ENCODE results near the gene DPM2. TPM values are rescaled to one million over a fixed set of nuclear protein-coding genes. Genes with fewer than 3 reads are reported as not detected.
A peak's percentile ranks its signal among the peaks of the same experiment; 100 is the strongest.

The DPM2 gene
- total RNA-seq, 1 experiment from 2014 or later, result 23.3 TPM

GRCh38 chr9:127975376-127976315, 38.0 kb upstream of the DPM2 start:
- Histone ChIP-seq H3K4me3 (no peak overlapping the region), H3K27me3 (no peaks in the 10 kb centered on the region), H3K9me3 (no peaks in the 10 kb centered on the region), H3K36me3 (peaks cover 23% of the 10 kb centered on the region)
- peak; percentile 84 for DNase-seq

- H3K36me3 ChIP-seq, result peaks cover 23% of the 10 kb centered on the region
- no peaks in the 10 kb centered on the region for H3K9me3 ChIP-seq
- H3K4me3 ChIP-seq, result no peak overlapping the region
- DNase-seq, result no peak
- H3K27me3 ChIP-seq, result no peaks in the 10 kb centered on the region
Observed at GRCh38 chr9:127974769-127975261, 37.2 kb upstream of the DPM2 start.

- Histone ChIP-seq H3K27me3 (no peaks in the 10 kb centered on the region), H3K9me3 (no peaks in the 10 kb centered on the region), H3K4me3 (no peak overlapping the region), H3K36me3 (peaks cover 21% of the 10 kb centered on the region)
- peak; percentile 65 for DNase-seq
Observed at GRCh38 chr9:127974001-127974768, 36.5 kb upstream of the DPM2 start.

- Histone ChIP-seq H3K36me3 (peaks cover 20% of the 10 kb centered on the region), H3K9me3 (no peaks in the 10 kb centered on the region), H3K27me3 (no peaks in the 10 kb centered on the region), H3K4me3 (no peak overlapping the region)
- no peak for DNase-seq
Observed at GRCh38 chr9:127973169-127974000, 35.7 kb upstream of the DPM2 start.

GRCh38 chr9:127972236-127972871, 34.7 kb upstream of the DPM2 start:
- peaks cover 20% of the 10 kb centered on the region for H3K36me3 ChIP-seq
- DNase-seq, result peak; percentile 49
- no peaks in the 10 kb centered on the region for H3K9me3 ChIP-seq
- no peaks in the 10 kb centered on the region for H3K27me3 ChIP-seq
- H3K4me3 ChIP-seq, result no peak overlapping the region

- DNase-seq, result peak; percentile 71
- no peaks in the 10 kb centered on the region for H3K9me3 ChIP-seq
- H3K27me3 ChIP-seq, result no peaks in the 10 kb centered on the region
- H3K4me3 ChIP-seq, result no peak overlapping the region
- peaks cover 20% of the 10 kb centered on the region for H3K36me3 ChIP-seq
Observed at GRCh38 chr9:127971357-127972235, 33.9 kb upstream of the DPM2 start.

- no peaks in the 10 kb centered on the region for H3K9me3 ChIP-seq
- no peak overlapping the region for H3K4me3 ChIP-seq
- no peak for DNase-seq
- peaks cover 13% of the 10 kb centered on the region for H3K36me3 ChIP-seq
- no peaks in the 10 kb centered on the region for H3K27me3 ChIP-seq
Observed at GRCh38 chr9:127970401-127971313, 33.0 kb upstream of the DPM2 start.

- DNase-seq, result peak; percentile 73
- H3K9me3 ChIP-seq, result no peaks in the 10 kb centered on the region
- peaks cover 11% of the 10 kb centered on the region for H3K36me3 ChIP-seq
- H3K27me3 ChIP-seq, result no peaks in the 10 kb centered on the region
- H3K4me3 ChIP-seq, result no peak overlapping the region
Observed at GRCh38 chr9:127968700-127969383, 31.2 kb upstream of the DPM2 start.

- peak; percentile 82 for DNase-seq
- Histone ChIP-seq H3K36me3 (peaks cover 13% of the 10 kb centered on the region), H3K9me3 (no peaks in the 10 kb centered on the region), H3K27me3 (no peaks in the 10 kb centered on the region), H3K4me3 (no peak overlapping the region)
Observed at GRCh38 chr9:127968042-127968441, 30.4 kb upstream of the DPM2 start.

- DNase-seq, result no peak
- Histone ChIP-seq H3K9me3 (no peaks in the 10 kb centered on the region), H3K27me3 (no peaks in the 10 kb centered on the region), H3K4me3 (no peak overlapping the region), H3K36me3 (peaks cover 13% of the 10 kb centered on the region)
Observed at GRCh38 chr9:127967151-127967809, 29.6 kb upstream of the DPM2 start.

- Histone ChIP-seq H3K27me3 (no peaks in the 10 kb centered on the region), H3K36me3 (peaks cover 16% of the 10 kb centered on the region), H3K4me3 (no peak overlapping the region), H3K9me3 (no peaks in the 10 kb centered on the region)
- DNase-seq, result no peak
Observed at GRCh38 chr9:127966416-127967150, 28.9 kb upstream of the DPM2 start.

GRCh38 chr9:127965953-127966352, 28.3 kb upstream of the DPM2 start:
- Histone ChIP-seq H3K9me3 (no peaks in the 10 kb centered on the region), H3K36me3 (peaks cover 18% of the 10 kb centered on the region), H3K27me3 (no peaks in the 10 kb centered on the region), H3K4me3 (no peak overlapping the region)
- no peak for DNase-seq

Measured in MG63 (cell line).